Activated naive CD4-positive, alpha-beta T cell treated with anti-CD3 and anti-CD28 coated beads, Interleukin-2, amount 50 U/mL, for 16 hours (primary cell): Measurements from ENCODE around the gene POLA2.
A peak's percentile ranks its signal among the peaks of the same experiment; 100 is the strongest.
"Not testable (repeated sequence)": the region's sequence is repeated elsewhere in the genome, so short reads cannot be mapped to it uniquely, and the experiment has no call there.

Experiments
- DNase-seq: peaks from one replicate; pipeline ENCODE4 v3.0.0-alpha.2; 2020

Gene POLA2

GRCh38 chr11:65310215-65310614 is 48.5 kb downstream of the POLA2 start:
- no peak for DNase-seq

GRCh38 chr11:65310736-65311135 is 49.0 kb downstream of the POLA2 start:
- DNase-seq = no peak

- DNase-seq = no peak
Observed at GRCh38 chr11:65311170-65311678, 49.5 kb downstream of the POLA2 start.

GRCh38 chr11:65314501-65315203 is 52.9 kb downstream of the POLA2 start, which contains the start of gene CDC42EP2:
TSS of gene CDC42EP2 (plus strand) at chr11:65314866. CDS start at chr11:65320899, 6,033 bp downstream.
- peak; percentile 73 for DNase-seq

- peak; percentile 85 for DNase-seq
Observed at GRCh38 chr11:65315204-65315865, 53.6 kb downstream of the POLA2 start.

GRCh38 chr11:65315866-65316226 is 54.1 kb downstream of the POLA2 start:
- DNase-seq = no peak

- no peak for DNase-seq
Observed at GRCh38 chr11:65316227-65317024, 54.7 kb downstream of the POLA2 start.

- no peak for DNase-seq
Observed at GRCh38 chr11:65317025-65317786, 55.4 kb downstream of the POLA2 start.

- DNase-seq = no peak
Observed at GRCh38 chr11:65320386-65321075, 58.8 kb downstream of the POLA2 start.

- no peak for DNase-seq
Observed at GRCh38 chr11:65321076-65321475, 59.3 kb downstream of the POLA2 start.

GRCh38 chr11:65321828-65322485 is 60.2 kb downstream of the POLA2 start:
- DNase-seq = no peak

GRCh38 chr11:65323813-65324212 is 62.1 kb downstream of the POLA2 start:
- DNase-seq = no peak

- no peak for DNase-seq
Observed at GRCh38 chr11:65325435-65325834, 63.7 kb downstream of the POLA2 start.

GRCh38 chr11:65327021-65327420 is 65.3 kb downstream of the POLA2 start:
- DNase-seq = no peak

- DNase-seq = no peak
Observed at GRCh38 chr11:65329478-65329877, 67.7 kb downstream of the POLA2 start.

- peak; percentile 82 for DNase-seq
Observed at GRCh38 chr11:65329944-65330403, 68.2 kb downstream of the POLA2 start.

GRCh38 chr11:65330544-65330943 is 68.8 kb downstream of the POLA2 start:
- DNase-seq = no peak

- not testable (repeated sequence) for DNase-seq
Observed at GRCh38 chr11:65332591-65332990, 70.8 kb downstream of the POLA2 start.

GRCh38 chr11:65334696-65335295 is 73.0 kb downstream of the POLA2 start:
- no peak for DNase-seq

- DNase-seq = no peak
Observed at GRCh38 chr11:65338676-65339075, 76.9 kb downstream of the POLA2 start.

GRCh38 chr11:65340226-65340625 is 78.5 kb downstream of the POLA2 start:
- DNase-seq = no peak
